Muscle of leg (tissue), 11 donors: ENCODE measurements around the gene TFEB. TPM values are rescaled to one million over a fixed set of nuclear protein-coding genes. Genes with fewer than 3 reads are reported as not detected.

ENCODE experiments used
- DNase-seq: peaks from one replicate; pipeline ENCODE4 v3.0.0; 2013
- H3K27ac ChIP-seq: one replicate; pipeline ENCODE4 v1.5.1; 2013; ENCODE audit warnings: mild to moderate bottlenecking, low read length, control low read depth
- H3K27me3 ChIP-seq: one replicate; pipeline ENCODE4 v1.6.1; 2013; ENCODE audit warnings: low read length; ENCODE audit not compliant: control insufficient read depth, insufficient read depth
- H3K36me3 ChIP-seq: one replicate; pipeline ENCODE4 v1.6.1; 2013; ENCODE audit warnings: low read length; ENCODE audit not compliant: control insufficient read depth, insufficient read depth
- H3K4me1 ChIP-seq: one replicate; pipeline ENCODE4 v1.6.1; 2013; ENCODE audit warnings: low read length; ENCODE audit not compliant: control insufficient read depth, insufficient read depth
- H3K4me3 ChIP-seq: one replicate; pipeline ENCODE4 v1.5.1; 2013; ENCODE audit warnings: low read length, control low read depth
- H3K9me3 ChIP-seq: replicated peaks from 2 replicates; pipeline ENCODE4 v1.6.1; 2013; ENCODE audit warnings: low read depth, low read length; ENCODE audit not compliant: control insufficient read depth
- WGBS: methylation state at CpG from one replicate; pipeline ENCODE4 v1.1.5; 2013; ENCODE audit warnings: missing lambda C conversion rate; ENCODE audit not compliant: insufficient coverage; 5-methylcytosine and 5-hydroxymethylcytosine counted together
- polyA plus RNA-seq, 8 donors: library from polyadenylated mRNA; unstranded; fragments of 120-200 nt; gene quantifications; one replicate each; pipeline versions ENCODE4 v1.2.1 to v1.2.3, GENCODE V29; 2013; ENCODE audit warnings: inconsistent platforms in 1 of 8, low replicate concordance in 1 of 8; ENCODE audit not compliant: insufficient read length in 8 of 8, insufficient read depth in 1 of 8
- total RNA-seq: library from RNA; stranded (reverse); fragments of 120-200 nt; gene quantifications from one replicate; pipeline ENCODE4 v1.2.4, GENCODE V29; 2013

The TFEB gene
- total and polyA plus RNA-seq, 9 donors: 6.1 to 12.3 (median 7.5) TPM

- H3K27ac ChIP-seq: no peak overlapping the region
- no peak overlapping the region for H3K4me3 ChIP-seq
- H3K27me3 ChIP-seq: no peaks in the 10 kb centered on the region
- DNase-seq: no peak
- peaks cover 38% of the 10 kb centered on the region for H3K36me3 ChIP-seq
- H3K9me3 ChIP-seq: no peaks in the 10 kb centered on the region
- peaks cover 17% of the 10 kb centered on the region for H3K4me1 ChIP-seq
- no CpG with 5 or more reads among the region's 5 CpGs for WGBS
Observed at GRCh38 chr6:41777551-41778285, 42.3 kb upstream of the TFEB start.

GRCh38 chr6:41775293-41775882, 40.0 kb upstream of the TFEB start:
- Histone ChIP-seq H3K27me3 (no peaks in the 10 kb centered on the region), H3K27ac (no peak overlapping the region), H3K4me3 (no peak overlapping the region), H3K9me3 (no peaks in the 10 kb centered on the region), H3K4me1 (peaks cover 7% of the 10 kb centered on the region), H3K36me3 (peaks cover 61% of the 10 kb centered on the region)
- DNase-seq: no peak
- 100% methylated on average over 2 of the region's 13 CpGs for WGBS

GRCh38 chr6:41774841-41775240, 39.4 kb upstream of the TFEB start:
- Histone ChIP-seq H3K9me3 (no peaks in the 10 kb centered on the region), H3K27me3 (no peaks in the 10 kb centered on the region), H3K4me1 (peaks cover 7% of the 10 kb centered on the region), H3K36me3 (peaks cover 64% of the 10 kb centered on the region), H3K4me3 (no peak overlapping the region), H3K27ac (no peak overlapping the region)
- no peak for DNase-seq
- WGBS: 90% methylated on average over 2 of the region's 3 CpGs

GRCh38 chr6:41771058-41771983, 35.9 kb upstream of the TFEB start:
- Histone ChIP-seq H3K27me3 (no peaks in the 10 kb centered on the region), H3K27ac (no peak overlapping the region), H3K4me3 (no peak overlapping the region), H3K9me3 (no peaks in the 10 kb centered on the region), H3K36me3 (peaks cover 56% of the 10 kb centered on the region), H3K4me1 (peaks cover 3% of the 10 kb centered on the region)
- no peak for DNase-seq
- WGBS: 86% methylated on average over 21 of the region's 29 CpGs

GRCh38 chr6:41770381-41771057, 35.1 kb upstream of the TFEB start:
- Histone ChIP-seq H3K4me3 (no peak overlapping the region), H3K9me3 (no peaks in the 10 kb centered on the region), H3K4me1 (peaks cover 3% of the 10 kb centered on the region), H3K36me3 (peaks cover 49% of the 10 kb centered on the region), H3K27me3 (no peaks in the 10 kb centered on the region), H3K27ac (no peak overlapping the region)
- WGBS: 95% methylated on average over 21 of the region's 30 CpGs
- DNase-seq: no peak

GRCh38 chr6:41769376-41769775, 34.0 kb upstream of the TFEB start:
- Histone ChIP-seq H3K27me3 (no peaks in the 10 kb centered on the region), H3K27ac (no peak overlapping the region), H3K4me3 (no peak overlapping the region), H3K4me1 (peaks cover 3% of the 10 kb centered on the region), H3K36me3 (peaks cover 38% of the 10 kb centered on the region), H3K9me3 (no peaks in the 10 kb centered on the region)
- 90% methylated on average over 4 of the region's 8 CpGs for WGBS
- no peak for DNase-seq

- H3K27me3 ChIP-seq: no peaks in the 10 kb centered on the region
- WGBS: 61% methylated on average over 6 of the region's 10 CpGs
Observed at GRCh38 chr6:41768545-41769308, 33.3 kb upstream of the TFEB start.

GRCh38 chr6:41767112-41767833, 31.9 kb upstream of the TFEB start:
- DNase-seq: peak; percentile 69
- Histone ChIP-seq H3K9me3 (no peaks in the 10 kb centered on the region), H3K27ac (no peak overlapping the region), H3K4me3 (no peak overlapping the region), H3K4me1 (peaks cover 3% of the 10 kb centered on the region), H3K27me3 (no peaks in the 10 kb centered on the region), H3K36me3 (peaks cover 24% of the 10 kb centered on the region)
- 26% methylated on average over 3 of the region's 12 CpGs for WGBS

More at GRCh38 chr6:41768545-41769308, 33.3 kb upstream of the TFEB start:
- H3K4me3 ChIP-seq: no peak overlapping the region
- H3K27ac ChIP-seq: no peak overlapping the region
- H3K36me3 ChIP-seq: peaks cover 34% of the 10 kb centered on the region
- DNase-seq: no peak
- H3K9me3 ChIP-seq: no peaks in the 10 kb centered on the region
- peaks cover 3% of the 10 kb centered on the region for H3K4me1 ChIP-seq
